GM10266 (cell line): ENCODE results near the gene JRKL.
A peak's percentile ranks its signal among the peaks of the same experiment; 100 is the strongest.

Experiments
- DNase-seq: peaks from one replicate; pipeline ENCODE4 v3.0.0; 2012; ENCODE audit errors: extremely low spot score
- TF ChIP-seq, protein P1 (sequence below): IDR thresholded peaks from 2 replicates; pipeline ENCODE4 v1.5.1; 2012; ENCODE audit warnings: mild to moderate bottlenecking, low read depth; ENCODE audit not compliant: control insufficient read depth, insufficient read depth; ENCODE audit errors: missing control alignments

The JRKL gene

GRCh38 chr11:96357794-96358193, 32.0 kb upstream of the JRKL start:
- DNase-seq = peak; percentile 26
- TF ChIP-seq, protein P1, sequence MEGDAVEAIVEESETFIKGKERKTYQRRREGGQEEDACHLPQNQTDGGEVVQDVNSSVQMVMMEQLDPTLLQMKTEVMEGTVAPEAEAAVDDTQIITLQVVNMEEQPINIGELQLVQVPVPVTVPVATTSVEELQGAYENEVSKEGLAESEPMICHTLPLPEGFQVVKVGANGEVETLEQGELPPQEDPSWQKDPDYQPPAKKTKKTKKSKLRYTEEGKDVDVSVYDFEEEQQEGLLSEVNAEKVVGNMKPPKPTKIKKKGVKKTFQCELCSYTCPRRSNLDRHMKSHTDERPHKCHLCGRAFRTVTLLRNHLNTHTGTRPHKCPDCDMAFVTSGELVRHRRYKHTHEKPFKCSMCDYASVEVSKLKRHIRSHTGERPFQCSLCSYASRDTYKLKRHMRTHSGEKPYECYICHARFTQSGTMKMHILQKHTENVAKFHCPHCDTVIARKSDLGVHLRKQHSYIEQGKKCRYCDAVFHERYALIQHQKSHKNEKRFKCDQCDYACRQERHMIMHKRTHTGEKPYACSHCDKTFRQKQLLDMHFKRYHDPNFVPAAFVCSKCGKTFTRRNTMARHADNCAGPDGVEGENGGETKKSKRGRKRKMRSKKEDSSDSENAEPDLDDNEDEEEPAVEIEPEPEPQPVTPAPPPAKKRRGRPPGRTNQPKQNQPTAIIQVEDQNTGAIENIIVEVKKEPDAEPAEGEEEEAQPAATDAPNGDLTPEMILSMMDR = no peak

- DNase-seq = no peak
- TF ChIP-seq, protein P1 = no peak
Measured at GRCh38 chr11:96358321-96358720, 31.5 kb upstream of the JRKL start.

GRCh38 chr11:96361778-96362177, 28.0 kb upstream of the JRKL start:
- DNase-seq = no peak
- TF ChIP-seq, protein P1 = no peak

GRCh38 chr11:96365493-96365892, 24.3 kb upstream of the JRKL start:
- DNase-seq = no peak
- TF ChIP-seq, protein P1 = no peak

GRCh38 chr11:96366024-96366423, 23.8 kb upstream of the JRKL start:
- TF ChIP-seq, protein P1 = no peak

DNA sequence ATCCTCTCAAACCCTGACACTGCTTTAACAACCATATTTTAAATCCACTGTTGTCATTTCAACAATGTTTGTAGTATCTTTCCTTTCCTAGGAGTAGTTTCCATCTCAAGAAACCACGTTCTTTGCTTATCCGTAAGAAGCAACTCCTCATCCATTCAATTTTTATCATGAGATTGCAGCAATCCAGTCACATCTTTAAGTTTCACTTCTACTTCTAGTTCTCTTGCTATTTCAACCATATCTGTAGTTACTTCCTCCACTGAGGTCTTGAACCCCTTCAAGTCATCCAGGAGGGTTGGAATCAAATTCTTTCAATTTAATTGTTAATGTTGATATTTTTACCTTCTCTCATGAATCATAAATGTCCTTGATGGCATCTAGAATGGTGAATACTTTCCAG, 22.5 kb upstream of the JRKL start:
- TF ChIP-seq, protein P1 = no peak
- DNase-seq = no peak

More at GRCh38 chr11:96366024-96366423, 23.8 kb upstream of the JRKL start:
- DNase-seq = no peak

DNA sequence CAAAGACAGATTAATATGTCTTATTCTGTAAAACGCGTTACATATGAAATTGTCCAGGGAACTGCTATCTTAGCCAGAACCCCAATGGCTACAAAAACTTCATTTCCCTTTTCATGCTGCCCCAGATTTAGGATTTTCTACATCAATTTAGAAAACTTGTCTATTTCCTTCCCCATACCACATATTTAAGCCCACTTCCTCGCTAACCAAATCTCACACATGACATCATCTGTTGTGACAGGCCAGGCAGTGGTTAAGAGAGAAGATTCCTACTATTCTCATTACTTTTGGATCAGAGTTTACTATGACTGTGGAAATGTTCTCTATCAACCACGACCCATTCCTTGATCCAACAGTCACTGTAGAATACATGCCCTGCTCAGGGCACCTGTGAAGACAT, 16.0 kb upstream of the JRKL start:
- TF ChIP-seq, protein P1 = no peak
- no peak for DNase-seq
